HEK293T (cell line): ENCODE data around the gene DUSP9.
"Not testable (repeated sequence)": the region's sequence is repeated elsewhere in the genome, so short reads cannot be mapped to it uniquely, and the experiment has no call there.

Experiments used
- ARNT ChIP-seq: fragments of 450-650 bp; IDR thresholded peaks from 2 replicates; pipeline ENCODE4 v1.6.1; 2017; ENCODE audit warnings: mild to moderate bottlenecking
- BHLHE40 ChIP-seq: fragments of 450-650 bp; IDR thresholded peaks from 2 replicates; pipeline ENCODE4 v1.6.1; 2016; ENCODE audit warnings: mild to moderate bottlenecking, moderate library complexity, borderline replicate concordance
- ELF4 ChIP-seq: fragments of 450-650 bp; IDR thresholded peaks from 2 replicates; pipeline ENCODE4 v1.6.1; 2017; ENCODE audit warnings: antibody characterized with exemption
- FOXA1 ChIP-seq: fragments of 450-650 bp; IDR thresholded peaks from 2 replicates; pipeline ENCODE4 v1.6.1; 2016; ENCODE audit warnings: mild to moderate bottlenecking
- NFRKB ChIP-seq: fragments of 450-650 bp; IDR thresholded peaks from 2 replicates; pipeline ENCODE4 v1.6.1; 2016; ENCODE audit warnings: mild to moderate bottlenecking, moderate library complexity
- SP1 ChIP-seq: fragments of 450-650 bp; IDR thresholded peaks from 2 replicates; pipeline ENCODE4 v1.6.1; 2017
- TARDBP ChIP-seq: fragments of 450-650 bp; IDR thresholded peaks from 2 replicates; pipeline ENCODE4 v1.6.1; 2016
- TF ChIP-seq, protein P1 (sequence below): fragments of 450-650 bp; IDR thresholded peaks from 2 replicates; pipeline ENCODE4 v1.6.1; 2016

DNA sequence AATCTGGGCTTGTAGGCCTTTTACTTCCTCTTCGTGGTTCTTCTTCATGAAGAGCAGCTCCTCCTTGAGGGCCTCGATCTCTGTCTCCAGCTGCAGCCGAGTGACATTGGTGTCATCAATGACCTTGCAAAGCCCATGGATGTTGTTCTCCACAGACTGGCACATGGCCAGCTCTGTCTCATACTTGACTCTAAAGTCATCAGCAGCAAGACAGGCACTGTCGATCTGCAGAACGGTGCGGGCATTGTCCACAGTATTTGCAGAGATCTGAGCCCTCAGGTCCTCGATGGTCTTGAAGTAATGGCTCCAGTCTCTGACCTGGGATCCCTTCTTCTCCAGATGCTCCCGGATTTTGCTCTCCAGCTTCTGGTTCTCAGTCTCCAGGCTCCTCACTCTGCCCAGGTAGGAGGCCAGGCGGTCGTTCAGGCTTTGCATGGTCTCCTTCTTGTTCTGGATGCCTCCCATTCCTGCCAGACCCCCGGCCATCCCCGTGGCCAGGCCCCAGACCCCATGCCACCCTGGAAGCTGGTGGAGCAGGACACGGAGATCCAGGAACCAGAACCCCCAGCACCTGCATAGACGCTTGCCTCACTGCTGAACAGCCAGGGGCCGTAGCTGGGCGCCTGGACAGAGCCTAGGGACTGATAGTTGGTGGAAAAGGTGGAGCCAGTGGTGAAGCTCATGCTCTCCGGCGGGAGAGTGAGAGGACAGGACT, 42.2 kb upstream of the DUSP9 start:
- TF ChIP-seq TARDBP, ARNT, SP1, FOXA1, ELF4, BHLHE40, NFRKB: not testable (repeated sequence)
- TF ChIP-seq, protein P1, sequence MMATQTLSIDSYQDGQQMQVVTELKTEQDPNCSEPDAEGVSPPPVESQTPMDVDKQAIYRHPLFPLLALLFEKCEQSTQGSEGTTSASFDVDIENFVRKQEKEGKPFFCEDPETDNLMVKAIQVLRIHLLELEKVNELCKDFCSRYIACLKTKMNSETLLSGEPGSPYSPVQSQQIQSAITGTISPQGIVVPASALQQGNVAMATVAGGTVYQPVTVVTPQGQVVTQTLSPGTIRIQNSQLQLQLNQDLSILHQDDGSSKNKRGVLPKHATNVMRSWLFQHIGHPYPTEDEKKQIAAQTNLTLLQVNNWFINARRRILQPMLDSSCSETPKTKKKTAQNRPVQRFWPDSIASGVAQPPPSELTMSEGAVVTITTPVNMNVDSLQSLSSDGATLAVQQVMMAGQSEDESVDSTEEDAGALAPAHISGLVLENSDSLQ = not testable (repeated sequence)
